H1 (cell line): ENCODE results near the gene C3orf22.

Experiments used
- EP300 ChIP-seq, 2 experiments: IDR thresholded peaks; 1 replicate in 1 of 2; 2 replicates in 1 of 2; pipeline ENCODE4 v1.6.1; 2011 to 2012; ENCODE audit warnings: low read depth in 2 of 2, low read length in 2 of 2, mild to moderate bottlenecking in 2 of 2, borderline replicate concordance in 1 of 2, inconsistent platforms in 1 of 2, moderate library complexity in 1 of 2
- POLR2A ChIP-seq, 2 experiments: IDR thresholded peaks; 1 replicate in 1 of 2; 2 replicates in 1 of 2; pipeline ENCODE4 v1.6.1; 2011; ENCODE audit warnings: low read depth in 2 of 2, low read length in 2 of 2, mild to moderate bottlenecking in 2 of 2; ENCODE audit errors: control extremely low read depth in 1 of 2
- POLR2AphosphoS5 ChIP-seq: IDR thresholded peaks from 2 replicates; pipeline ENCODE4 v1.6.1; 2011; ENCODE audit warnings: low read depth, low read length
- TF ChIP-seq, protein P1 (sequence below), 3 experiments: IDR thresholded peaks; 1 replicate in 2 of 3; 2 replicates in 1 of 3; pipeline versions ENCODE4 v1.5.1 to v1.6.1; 2011; ENCODE audit warnings: low read length in 3 of 3, mild to moderate bottlenecking in 3 of 3, inconsistent platforms in 2 of 3, low read depth in 1 of 3, moderate library complexity in 1 of 3; ENCODE audit not compliant: insufficient read depth in 1 of 3; ENCODE audit errors: control extremely low read depth in 1 of 3
- TF ChIP-seq, protein P2 (sequence below): fragments of 300-600 bp; sonication (generic); IDR thresholded peaks from 2 replicates; pipeline ENCODE4 v1.7.1; 2012; ENCODE audit warnings: low read length, moderate library complexity, mild to moderate bottlenecking, inconsistent platforms; ENCODE audit not compliant: insufficient replicate concordance

GRCh38 chr3:126577261-126577660 lies 18.5 kb upstream of the C3orf22 start:
- TF ChIP-seq EP300 (IDR thresholded peaks at IDR 0.05; ENCODE audit: borderline replicate concordance in 1 of 2, low read depth in 2 of 2, low read length in 2 of 2) (no peak), POLR2AphosphoS5 (no peak), POLR2A (IDR thresholded peaks at IDR 0.05; ENCODE audit: control extremely low read depth in 1 of 2, low read depth in 2 of 2, low read length in 2 of 2) (no peak)
- TF ChIP-seq, protein P1, sequence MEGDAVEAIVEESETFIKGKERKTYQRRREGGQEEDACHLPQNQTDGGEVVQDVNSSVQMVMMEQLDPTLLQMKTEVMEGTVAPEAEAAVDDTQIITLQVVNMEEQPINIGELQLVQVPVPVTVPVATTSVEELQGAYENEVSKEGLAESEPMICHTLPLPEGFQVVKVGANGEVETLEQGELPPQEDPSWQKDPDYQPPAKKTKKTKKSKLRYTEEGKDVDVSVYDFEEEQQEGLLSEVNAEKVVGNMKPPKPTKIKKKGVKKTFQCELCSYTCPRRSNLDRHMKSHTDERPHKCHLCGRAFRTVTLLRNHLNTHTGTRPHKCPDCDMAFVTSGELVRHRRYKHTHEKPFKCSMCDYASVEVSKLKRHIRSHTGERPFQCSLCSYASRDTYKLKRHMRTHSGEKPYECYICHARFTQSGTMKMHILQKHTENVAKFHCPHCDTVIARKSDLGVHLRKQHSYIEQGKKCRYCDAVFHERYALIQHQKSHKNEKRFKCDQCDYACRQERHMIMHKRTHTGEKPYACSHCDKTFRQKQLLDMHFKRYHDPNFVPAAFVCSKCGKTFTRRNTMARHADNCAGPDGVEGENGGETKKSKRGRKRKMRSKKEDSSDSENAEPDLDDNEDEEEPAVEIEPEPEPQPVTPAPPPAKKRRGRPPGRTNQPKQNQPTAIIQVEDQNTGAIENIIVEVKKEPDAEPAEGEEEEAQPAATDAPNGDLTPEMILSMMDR (IDR thresholded peaks at IDR 0.05; ENCODE audit: control extremely low read depth in 1 of 3, insufficient read depth in 1 of 3, low read depth in 1 of 3, low read length in 3 of 3) = no peak
- TF ChIP-seq, protein P2, sequence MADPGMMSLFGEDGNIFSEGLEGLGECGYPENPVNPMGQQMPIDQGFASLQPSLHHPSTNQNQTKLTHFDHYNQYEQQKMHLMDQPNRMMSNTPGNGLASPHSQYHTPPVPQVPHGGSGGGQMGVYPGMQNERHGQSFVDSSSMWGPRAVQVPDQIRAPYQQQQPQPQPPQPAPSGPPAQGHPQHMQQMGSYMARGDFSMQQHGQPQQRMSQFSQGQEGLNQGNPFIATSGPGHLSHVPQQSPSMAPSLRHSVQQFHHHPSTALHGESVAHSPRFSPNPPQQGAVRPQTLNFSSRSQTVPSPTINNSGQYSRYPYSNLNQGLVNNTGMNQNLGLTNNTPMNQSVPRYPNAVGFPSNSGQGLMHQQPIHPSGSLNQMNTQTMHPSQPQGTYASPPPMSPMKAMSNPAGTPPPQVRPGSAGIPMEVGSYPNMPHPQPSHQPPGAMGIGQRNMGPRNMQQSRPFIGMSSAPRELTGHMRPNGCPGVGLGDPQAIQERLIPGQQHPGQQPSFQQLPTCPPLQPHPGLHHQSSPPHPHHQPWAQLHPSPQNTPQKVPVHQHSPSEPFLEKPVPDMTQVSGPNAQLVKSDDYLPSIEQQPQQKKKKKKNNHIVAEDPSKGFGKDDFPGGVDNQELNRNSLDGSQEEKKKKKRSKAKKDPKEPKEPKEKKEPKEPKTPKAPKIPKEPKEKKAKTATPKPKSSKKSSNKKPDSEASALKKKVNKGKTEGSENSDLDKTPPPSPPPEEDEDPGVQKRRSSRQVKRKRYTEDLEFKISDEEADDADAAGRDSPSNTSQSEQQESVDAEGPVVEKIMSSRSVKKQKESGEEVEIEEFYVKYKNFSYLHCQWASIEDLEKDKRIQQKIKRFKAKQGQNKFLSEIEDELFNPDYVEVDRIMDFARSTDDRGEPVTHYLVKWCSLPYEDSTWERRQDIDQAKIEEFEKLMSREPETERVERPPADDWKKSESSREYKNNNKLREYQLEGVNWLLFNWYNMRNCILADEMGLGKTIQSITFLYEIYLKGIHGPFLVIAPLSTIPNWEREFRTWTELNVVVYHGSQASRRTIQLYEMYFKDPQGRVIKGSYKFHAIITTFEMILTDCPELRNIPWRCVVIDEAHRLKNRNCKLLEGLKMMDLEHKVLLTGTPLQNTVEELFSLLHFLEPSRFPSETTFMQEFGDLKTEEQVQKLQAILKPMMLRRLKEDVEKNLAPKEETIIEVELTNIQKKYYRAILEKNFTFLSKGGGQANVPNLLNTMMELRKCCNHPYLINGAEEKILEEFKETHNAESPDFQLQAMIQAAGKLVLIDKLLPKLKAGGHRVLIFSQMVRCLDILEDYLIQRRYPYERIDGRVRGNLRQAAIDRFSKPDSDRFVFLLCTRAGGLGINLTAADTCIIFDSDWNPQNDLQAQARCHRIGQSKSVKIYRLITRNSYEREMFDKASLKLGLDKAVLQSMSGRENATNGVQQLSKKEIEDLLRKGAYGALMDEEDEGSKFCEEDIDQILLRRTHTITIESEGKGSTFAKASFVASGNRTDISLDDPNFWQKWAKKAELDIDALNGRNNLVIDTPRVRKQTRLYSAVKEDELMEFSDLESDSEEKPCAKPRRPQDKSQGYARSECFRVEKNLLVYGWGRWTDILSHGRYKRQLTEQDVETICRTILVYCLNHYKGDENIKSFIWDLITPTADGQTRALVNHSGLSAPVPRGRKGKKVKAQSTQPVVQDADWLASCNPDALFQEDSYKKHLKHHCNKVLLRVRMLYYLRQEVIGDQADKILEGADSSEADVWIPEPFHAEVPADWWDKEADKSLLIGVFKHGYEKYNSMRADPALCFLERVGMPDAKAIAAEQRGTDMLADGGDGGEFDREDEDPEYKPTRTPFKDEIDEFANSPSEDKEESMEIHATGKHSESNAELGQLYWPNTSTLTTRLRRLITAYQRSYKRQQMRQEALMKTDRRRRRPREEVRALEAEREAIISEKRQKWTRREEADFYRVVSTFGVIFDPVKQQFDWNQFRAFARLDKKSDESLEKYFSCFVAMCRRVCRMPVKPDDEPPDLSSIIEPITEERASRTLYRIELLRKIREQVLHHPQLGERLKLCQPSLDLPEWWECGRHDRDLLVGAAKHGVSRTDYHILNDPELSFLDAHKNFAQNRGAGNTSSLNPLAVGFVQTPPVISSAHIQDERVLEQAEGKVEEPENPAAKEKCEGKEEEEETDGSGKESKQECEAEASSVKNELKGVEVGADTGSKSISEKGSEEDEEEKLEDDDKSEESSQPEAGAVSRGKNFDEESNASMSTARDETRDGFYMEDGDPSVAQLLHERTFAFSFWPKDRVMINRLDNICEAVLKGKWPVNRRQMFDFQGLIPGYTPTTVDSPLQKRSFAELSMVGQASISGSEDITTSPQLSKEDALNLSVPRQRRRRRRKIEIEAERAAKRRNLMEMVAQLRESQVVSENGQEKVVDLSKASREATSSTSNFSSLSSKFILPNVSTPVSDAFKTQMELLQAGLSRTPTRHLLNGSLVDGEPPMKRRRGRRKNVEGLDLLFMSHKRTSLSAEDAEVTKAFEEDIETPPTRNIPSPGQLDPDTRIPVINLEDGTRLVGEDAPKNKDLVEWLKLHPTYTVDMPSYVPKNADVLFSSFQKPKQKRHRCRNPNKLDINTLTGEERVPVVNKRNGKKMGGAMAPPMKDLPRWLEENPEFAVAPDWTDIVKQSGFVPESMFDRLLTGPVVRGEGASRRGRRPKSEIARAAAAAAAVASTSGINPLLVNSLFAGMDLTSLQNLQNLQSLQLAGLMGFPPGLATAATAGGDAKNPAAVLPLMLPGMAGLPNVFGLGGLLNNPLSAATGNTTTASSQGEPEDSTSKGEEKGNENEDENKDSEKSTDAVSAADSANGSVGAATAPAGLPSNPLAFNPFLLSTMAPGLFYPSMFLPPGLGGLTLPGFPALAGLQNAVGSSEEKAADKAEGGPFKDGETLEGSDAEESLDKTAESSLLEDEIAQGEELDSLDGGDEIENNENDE = no peak
